ENCODE measurements around the gene ZC3H18.

- TF ChIP-seq CTCF (conservative IDR thresholded peaks at IDR 0.05; ENCODE audit: low read depth, low read length) (no peak), EZH2 (IDR thresholded peaks at IDR 0.05; ENCODE audit: low read length, unreplicated experiment) (no peak)
These were observed 64.9 kb downstream of the ZC3H18 start for GRCh38 chr16:88634994-88635670.
